Activated naive CD4-positive, alpha-beta T cell treated with Interleukin-2 at 50 U/mL for 16 hours (primary cell): Measurements from ENCODE around the gene ASPA.
A peak's percentile ranks its signal among the peaks of the same experiment; 100 is the strongest.

Source experiments
- DNase-seq: peaks from one replicate; pipeline ENCODE4 v3.0.0-alpha.2; 2020

ASPA gene

DNA sequence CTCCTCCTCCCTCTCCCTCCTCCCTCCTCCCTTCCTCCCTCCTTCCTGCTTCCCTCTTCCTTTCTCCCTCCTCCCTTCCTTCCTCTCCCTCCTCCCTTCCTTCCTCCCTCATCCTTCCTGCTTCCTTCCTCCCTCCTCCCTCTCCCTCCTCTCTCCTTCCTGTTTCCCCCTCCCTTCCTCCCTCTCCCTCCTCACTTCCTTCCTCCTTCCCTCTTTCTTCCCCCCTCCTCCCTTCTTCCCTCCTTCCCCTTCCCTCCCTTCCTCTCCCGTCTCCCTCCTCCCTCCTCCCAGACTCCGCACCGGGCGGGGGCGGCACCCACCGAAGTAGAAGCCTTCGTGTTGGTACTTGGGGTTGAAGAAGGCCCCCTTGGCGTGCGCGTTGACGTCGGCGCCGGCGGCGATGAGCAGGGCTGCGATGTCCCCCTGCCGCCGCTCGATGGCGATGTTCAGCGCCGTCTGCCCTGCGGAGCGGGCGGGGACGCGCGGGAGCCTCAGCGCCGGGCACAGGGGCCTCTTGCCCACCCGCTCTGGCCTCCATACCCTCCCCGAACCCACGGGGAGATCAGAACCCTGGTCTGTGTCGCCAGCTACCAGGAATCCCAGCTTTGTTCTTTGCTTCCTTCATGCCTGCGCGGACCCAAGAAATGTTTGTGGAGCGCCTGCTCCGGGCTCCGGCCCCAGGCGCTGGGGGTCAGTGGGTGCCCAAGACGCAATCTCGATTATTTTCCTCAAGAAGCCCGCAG is 59.6 kb downstream of the ASPA start:
- peak; percentile 62 for DNase-seq

DNA sequence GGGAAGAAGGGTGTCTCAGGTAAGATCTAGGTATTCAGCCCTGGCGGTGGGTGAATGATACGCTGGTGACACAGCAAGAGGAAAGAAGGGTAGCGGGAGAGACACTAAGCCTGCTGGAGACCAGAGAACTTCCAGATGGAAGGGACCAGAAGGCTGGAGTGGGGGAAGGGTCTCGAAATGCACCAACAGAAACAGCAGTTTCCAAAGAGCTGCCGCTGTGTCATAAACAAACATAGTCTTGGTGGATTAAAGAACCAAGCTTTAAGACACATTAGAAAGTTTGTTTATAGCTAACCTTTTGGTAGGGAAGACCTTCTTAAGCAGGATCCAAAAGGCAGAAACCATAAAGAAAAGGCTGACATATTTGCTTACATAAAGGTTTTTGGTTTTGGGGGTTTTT is 60.9 kb downstream of the ASPA start:
- DNase-seq: no peak

DNA sequence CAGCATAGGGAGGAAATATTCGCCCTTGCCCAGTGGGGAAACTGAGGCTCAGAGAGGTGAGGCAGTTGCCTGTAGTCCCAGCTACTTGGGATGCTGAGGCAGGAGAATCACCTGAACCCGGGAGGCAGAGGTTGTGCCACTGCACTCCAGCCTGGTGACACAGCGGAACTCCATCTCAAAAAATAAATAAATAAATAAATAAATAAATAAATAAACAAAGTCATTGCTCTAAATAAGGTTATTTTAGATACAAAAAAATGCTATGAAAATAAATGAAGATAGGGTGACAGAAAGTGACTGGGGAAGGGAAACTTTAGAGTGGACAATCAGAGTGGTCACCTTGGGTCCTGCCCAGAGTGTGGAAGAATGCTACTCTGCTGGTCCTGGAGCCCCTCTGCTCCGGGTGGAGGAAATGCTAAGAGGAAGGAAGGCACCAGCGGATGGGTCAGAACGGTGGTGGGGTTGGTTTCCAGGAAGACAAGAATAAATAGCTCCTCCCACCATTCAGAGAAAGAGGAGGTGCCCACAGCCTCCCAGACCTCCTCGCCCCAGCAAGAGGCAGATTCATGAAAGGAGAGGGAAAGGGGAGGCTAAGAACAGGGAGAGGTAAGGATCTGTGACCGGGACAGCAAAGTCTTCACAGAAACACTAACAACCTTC is 64.2 kb downstream of the ASPA start:
- DNase-seq: no peak

DNA sequence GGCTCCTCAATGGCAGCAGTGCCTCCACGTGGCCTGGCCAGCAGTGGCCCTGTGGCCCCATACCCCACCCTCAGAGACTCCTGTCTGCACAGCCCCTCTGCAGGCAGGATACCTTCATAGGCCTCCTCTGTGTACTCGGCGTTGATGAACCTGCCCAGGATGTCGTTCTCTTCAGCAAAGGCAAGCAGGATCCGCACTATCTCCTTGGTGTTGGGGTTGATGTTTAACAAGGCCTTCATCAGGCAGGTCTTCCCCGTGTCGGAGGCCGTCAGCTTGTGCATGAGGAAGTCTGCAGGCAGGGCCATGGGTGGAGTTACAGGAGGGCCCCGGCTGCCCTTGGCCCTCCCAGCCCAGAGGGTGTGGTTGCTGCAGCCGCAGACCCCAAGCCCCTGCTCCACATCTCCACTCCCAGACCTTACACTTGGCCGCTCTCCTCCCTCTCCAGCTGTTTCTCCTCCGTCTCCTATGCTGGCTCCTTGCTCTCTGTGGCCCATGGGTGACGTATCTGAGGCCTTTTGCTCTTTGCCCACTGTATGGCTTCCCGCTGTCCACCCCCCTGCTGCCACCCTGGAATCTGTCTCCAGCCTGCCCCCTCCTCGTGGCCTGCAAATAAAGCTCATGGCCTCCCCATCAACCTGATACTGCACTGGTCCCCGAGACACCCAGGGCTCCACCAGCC is 66.8 kb downstream of the ASPA start:
- no peak for DNase-seq

DNA sequence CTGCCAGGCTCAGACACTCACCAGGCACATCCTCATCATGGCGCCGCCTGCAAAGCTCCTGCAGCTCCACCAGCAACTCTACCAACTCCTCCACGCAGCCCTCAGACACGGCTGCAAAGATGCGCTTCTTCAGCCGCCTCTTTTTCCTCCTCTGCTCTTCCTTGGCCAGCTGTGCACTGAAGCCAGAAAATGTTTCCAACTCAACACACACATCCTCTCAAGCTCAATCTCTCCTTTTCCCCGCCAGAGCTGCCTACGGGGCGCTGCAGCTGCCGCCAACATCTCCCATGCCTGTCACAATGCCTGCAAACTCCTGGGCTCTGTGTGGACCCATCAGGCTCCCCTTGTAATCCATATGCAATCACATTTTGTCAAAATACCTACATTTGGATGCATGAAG is 67.7 kb downstream of the ASPA start:
- DNase-seq: no peak

DNA sequence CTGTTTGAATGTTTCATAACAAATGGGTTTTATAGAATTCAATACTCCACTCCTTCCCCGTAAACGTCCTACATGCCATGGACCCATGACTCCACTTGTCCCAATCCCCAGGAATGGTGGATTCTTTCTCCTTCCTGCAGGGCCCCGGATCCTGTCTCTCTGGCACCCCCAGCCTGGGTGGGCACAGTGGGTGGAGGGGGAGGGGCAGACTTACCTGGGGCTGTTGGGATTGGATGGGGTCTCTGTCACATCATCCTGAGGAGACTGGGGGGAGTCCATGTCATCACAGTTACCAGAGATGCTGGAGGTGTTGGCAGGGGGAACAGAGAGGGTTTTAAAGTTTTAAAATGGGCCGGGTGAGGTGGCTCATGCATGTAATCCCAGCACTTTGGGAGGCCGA is 68.6 kb downstream of the ASPA start:
- no peak for DNase-seq

DNA sequence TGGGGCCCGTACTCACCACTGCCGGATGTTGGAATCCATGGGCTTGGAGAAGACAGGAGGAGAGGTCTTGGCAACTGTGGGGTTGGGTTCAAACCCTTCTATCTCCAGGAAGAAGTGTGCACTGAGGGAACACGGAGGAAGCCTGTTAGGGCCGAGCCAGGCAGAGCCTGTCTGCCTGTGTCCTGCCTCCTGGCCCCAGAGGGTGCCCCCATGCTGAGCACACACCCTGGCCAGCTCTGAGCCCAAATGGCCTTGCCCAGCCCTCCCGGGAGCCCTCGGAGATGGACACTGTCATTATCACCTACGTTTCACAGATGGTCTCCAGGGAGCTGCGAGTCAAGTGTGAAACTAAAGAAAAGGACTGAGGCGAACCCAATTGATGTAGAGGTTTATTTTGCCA is 69.4 kb downstream of the ASPA start:
- no peak for DNase-seq

DNA sequence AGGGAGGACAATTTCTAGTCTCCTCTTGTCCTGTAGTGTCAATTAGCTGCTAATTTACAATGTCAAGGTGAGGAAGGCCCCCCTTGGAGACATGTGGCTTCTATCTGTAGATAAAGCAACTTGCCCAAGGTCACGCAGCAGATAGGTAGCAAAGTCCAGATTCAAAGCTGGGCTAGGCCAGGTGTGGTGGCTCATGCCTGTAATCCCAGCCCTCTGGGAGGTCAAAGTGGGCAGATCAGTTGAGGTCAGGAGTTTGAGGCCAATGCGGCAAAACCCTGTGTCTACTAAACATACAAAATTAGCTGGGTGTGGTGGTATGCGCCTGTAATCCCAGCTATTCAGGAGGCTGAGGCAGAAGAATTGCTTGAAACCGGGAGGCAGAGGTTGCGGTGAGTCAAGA is 70.7 kb downstream of the ASPA start:
- no peak for DNase-seq

DNA sequence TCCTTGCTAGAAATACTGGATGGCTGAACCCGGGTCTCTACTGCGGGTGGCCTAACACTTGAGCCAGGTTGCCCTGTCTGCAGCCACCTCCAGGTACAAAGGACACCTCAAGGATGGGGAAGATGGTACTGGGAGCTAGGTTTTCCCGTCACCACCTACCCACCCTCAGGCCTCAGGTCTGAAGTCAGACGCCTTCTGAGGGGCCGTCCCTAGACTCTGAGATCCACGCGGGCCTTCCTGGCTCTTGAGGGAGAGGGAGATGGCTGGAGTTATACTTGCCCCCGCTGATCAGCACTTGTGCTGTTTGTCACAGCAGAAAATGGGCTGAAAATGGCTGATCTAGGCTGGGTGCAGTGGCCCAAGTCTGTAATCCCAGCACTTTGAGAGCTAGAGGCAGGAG is 71.2 kb downstream of the ASPA start:
- no peak for DNase-seq

DNA sequence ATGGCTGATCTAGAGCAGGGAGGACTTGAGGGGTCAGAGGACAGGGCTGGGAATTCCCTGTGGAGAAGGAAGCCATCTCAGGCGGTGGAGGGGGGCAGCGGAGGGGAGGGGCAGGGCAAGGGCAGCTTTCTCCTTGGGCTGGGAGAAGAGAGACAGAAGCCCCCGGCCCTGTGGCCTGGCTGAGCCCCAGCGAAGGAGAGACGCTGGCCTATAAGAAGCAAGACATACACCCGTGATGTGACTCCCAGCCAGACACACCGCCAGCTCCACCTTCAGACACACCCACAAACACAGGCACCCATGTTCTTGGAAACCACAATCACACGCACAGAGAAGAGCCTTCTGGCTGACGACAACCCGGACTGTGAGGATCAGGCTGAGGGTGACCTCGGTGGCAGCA is 71.8 kb downstream of the ASPA start:
- DNase-seq: no peak

DNA sequence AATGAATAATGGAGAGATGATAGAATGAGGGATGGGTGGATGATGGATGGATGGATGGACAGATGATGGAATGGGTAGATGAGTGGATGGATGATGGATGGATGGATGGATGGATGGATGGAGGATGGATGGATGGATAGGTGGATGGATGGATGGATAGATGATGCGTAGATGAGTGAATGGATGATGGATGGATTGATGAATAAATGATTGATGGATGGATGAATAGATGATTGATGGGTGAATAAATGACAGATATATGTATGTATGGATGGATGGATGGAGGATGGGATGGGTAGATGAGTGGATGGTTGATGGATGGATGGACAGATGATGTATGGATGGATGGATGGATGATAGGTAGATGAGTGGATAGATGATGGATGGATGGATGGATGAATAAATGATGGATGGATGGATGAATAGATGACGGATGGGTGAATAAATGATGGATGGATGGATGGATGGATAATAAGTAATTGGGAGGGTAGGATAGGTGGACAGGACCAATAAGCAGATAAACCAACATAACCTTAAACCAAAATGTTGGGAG is 73.9 kb downstream of the ASPA start:
- no peak for DNase-seq

DNA sequence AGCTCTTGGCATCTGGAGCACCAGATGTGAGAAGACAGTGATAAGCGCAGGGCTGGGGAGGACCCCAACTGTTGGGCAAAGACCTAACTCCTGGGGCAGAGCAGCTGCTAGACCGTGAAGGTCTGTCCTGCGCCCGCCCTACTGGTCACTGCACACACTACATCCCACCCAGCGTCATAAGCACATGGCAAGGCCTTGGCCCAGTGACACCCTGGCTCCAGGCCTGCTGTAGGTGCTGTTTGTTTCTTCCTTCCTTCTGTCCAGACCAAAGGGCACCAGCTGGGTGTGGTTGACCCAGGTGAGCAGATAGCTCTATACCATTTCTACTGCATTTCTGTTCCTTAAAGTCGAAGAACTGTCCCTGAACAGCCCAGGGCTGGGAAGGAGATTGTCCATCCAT is 75.4 kb downstream of the ASPA start:
- no peak for DNase-seq

DNA sequence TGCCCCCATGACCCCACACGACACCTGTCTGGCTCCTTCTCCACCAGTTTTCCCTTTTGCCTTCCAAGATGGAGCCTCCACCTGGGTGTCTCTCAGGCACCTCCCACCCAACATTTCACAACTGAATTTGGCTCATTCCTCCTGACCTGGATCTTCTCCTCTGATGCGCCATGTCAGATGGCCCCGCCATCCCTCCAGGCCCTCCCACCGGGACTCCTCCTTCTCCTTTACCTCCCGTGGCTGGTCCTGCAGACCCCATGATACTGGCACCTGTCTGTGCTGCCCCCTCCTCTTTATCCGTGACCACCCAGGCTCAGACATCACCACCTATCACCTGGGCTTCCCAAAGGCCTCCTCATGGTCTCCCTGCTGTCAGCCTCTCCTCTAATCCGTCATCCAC is 77.1 kb downstream of the ASPA start:
- DNase-seq: no peak
